ENCODE measurements around the gene TCF4.

Gene TCF4

DNA sequence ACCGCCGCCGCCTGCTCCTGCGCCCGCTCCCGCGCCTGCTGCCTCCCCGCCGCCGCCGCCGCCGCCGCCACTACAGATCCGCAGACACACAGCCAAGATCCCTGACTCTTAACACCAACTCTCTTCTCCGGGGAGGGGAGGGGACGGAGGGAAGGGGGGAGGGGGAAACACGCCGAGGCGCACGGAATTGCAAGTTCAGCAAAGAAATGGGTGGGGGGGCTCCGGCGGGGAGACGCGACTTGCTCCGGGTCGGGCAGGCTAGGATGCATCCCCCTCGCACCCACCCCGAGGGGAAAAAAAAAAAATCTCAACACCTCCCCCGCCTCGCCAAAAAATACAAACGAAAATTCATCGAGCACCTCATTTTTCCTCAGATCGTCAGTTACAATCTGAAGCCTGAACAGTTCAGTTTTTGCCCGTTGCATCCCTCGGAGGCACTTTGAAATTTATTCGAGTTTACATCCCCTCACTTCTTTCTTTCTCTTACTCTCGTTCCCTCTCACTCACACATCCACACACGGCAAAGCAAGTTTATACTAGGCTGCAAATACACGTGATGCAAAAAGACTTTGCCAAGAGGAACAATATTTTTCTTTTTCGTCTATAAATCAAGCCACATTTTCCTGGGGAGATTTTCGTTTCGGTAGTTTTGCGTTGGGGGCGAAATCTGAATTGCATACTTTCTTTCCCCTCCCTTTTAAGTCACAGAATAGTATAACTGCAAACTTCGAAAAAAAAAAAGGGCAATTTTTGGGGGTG is at the start of gene TCF4:
Gene TCF4, minus strand, starts transcription at position 82 of the 759 bp plus-strand sequence. CDS start 1,076 bp downstream, outside the sequence.
- DNase-seq: no peak

DNA sequence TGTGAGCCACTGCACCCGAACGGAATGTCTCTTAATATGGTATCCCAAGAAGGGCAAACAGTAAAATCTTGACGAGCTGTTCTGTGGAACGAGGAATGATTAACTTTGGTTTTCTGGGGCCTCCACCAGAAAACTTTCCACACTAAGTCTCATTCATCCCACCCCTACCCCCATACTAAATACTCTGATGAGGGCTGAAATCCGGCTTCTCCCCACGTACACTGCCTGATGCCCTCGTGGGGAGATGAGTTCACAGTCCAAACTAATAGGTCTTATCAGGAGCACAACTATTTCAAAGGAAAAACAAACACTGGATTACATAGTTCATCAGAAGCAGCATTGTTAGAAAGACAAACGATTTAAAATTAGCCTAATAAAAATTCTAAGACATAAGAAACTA is 49.2 kb upstream of the TCF4 start:
- no peak for DNase-seq

DNA sequence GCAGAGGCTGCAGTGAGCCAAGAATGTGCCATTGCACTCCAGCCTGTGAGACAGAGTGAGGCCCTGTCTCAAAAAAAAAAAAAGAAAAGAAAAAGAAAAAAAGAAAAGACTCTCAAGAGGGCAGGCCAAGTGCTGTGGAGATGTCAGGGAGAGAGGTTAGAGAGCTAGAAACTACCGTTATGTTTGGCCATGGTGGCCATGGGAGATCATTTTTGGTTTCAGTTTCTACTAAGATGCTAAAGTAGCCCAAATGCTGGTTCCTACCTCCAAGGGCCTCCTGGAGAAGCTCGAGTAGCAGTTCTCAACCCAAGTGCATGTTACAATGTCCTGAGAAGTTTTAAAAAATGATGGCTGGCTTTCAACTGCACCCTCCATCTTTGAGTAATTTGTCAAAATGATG is 47.4 kb upstream of the TCF4 start:
- DNase-seq: no peak

DNA sequence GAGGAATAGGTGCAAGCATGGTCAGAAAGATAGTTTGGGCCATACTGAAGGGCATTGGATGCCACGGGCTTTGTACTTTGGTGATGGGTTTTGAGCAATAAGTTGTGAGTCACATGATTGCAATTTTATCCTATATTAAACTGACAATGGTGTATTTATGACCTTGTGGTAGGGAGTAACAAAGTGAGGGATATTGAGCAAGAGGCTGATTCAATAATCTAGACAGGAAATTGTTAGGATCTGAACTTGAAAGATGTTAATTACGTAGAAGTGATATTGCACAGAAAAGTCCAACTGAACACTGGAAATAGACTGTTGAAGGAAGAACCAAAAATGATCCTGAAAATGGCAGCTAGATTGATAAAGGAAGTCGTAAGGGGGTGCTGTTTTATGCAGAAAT is 46.6 kb upstream of the TCF4 start:
- no peak for DNase-seq

DNA sequence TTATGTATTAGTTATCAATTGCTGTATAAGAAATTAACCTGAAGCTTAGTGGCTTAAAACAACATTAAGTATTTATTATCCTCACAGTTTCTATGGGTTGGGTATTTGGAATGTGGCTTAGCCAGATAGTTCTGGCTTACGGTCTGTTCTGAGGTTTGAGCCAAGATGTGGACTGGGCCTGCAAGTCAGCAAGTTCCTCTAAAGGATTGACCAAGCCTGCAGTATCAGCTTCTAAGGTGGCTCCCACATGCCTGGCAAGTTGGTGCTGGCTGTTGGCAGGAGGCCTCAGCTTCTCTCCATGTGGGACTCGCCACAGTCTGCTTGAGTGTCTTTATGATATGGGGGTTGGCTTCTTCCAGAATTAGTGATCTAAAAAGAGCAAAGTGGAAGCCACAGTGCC is 45.0 kb upstream of the TCF4 start:
- DNase-seq: no peak

DNA sequence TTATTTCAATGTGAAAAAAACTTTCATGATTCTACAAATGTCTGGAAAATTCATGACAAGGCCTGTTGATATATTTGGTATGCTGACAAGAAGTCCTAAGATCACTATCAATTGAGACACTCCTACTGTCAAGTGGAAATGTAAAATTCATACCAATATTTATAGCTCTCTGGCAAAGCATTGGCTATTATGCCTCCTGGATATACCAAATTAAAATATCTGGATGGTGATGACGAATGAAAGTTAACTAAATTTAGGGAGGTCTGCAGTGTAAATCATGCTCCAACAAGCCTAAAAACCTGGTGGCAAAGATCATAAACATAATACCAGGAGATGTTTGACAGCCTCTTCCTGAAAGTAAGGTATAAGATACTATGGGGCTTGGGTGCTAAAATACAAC is 41.1 kb upstream of the TCF4 start:
- no peak for DNase-seq

DNA sequence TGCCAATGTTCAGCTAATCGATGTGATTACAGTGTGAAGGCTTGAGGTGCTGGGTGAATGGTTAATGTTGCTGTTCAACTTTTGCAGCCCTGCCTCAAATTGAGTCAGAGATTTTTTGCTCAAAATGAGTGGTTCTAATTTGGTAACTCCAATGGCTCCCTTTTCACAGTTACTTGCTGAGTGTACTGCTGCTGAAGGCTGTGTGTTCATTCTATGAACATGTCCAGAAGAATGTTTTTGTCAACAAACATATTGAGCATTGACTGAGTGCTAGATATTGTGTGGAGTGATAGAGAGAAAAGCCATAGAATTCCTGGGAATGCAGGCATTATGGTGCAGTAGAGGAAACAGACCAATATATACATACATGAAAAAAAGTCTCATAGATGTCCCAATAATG is 39.0 kb upstream of the TCF4 start:
- DNase-seq: no peak

DNA sequence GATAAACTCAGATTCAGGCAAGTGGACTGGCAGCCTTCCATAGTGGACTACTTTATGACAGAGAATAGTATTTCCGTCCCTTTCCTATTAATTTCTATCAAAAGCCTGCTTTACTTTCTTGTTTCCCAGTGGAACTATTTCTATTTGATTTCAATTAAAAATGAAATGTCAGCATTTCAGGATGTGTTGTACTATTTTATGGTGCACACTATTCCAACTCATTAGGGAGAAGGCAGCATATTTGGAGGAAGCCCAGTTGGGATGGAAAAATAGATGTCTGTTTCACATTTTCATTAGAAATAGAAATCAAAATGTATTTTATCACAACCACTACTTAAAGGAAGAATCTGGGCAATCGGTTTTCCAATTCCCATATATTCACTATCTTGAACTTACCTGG is 37.9 kb upstream of the TCF4 start:
- DNase-seq: no peak

DNA sequence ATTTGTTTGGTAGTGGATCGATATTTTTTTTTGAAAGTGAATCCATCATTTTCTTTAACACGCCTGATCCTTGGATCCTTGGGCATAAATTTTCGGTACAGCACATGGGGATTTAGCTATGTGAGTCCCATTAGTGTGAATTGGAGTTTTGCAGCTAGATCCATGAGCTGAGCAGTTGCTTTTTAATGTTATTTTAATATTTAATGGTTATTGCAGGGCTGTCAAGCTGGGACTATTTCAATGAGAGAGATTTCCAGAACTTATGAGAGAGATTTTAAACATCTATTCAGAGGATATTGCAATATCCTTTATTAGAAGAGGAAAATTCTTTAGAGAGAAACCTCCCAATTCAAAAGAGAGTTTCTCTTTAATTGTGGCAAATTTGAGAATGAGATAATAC is 35.6 kb upstream of the TCF4 start:
- DNase-seq: no peak

DNA sequence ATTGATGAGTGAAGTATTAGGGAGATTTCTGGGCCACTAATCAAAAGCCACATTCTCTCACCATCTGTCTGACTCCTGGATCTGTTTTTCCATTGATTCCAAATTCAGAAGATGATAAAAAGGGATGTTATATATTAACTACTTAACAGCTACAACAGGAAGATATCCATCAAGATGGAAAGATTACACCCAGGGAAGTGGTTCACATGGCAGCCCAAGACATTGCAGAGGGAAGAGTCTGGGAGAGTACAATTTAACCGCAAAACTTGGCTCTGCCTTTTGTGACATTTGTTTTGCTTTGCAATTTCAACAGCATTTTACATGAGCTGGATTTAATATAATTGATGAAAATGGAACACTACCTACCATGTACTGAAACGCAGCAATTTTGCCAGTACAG is 22.5 kb upstream of the TCF4 start:
- DNase-seq: no peak

DNA sequence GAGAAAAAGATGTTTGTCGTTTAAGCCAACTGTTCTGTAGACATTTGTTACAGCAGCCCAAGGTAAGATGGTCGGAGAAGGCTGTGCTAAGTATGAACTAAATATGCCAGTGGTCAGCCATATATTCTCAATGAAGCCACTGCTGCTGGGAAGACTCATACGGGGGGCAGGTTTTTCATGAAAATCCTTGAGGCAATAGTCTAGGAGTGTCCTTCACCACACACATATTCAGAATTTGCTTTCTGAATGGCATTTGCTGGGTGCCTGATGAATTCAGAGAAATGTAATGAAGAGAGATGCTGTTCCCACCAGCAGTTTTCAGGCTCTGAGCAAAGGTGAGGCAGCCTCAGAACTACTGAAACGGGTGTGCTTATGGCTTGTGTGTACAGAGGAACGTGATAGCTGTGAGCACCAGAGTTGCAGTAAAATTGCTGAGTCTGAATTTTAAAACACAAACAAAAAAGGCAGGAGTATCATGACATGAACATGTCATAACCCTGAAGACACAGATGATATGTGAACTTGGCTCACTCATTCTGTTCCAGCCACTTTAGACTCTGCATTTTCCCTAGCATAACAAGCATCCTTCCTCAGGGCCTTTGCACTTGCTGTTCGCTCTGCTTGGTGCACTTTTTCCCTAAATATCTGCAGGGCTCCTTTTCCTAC is 21.3 kb upstream of the TCF4 start:
- no peak for DNase-seq

DNA sequence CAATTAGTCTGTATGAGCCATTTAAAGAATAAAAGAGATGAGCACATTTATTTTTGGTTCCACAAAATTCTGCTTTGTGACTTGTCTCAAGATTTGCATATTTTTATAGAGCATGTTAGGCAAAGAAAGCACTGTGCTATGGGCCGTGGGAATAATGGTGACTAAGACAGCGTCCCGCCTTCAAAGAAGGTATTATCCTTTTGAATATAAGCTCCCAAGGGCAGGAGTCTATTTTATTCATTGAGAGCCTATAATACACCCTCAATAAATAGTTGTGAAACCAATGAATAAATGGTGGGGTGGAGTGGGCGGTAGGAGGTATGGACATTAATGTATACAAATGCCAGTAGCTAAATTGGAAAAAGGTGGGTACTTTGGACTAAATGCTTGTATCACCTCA is 20.5 kb upstream of the TCF4 start:
- DNase-seq: no peak

DNA sequence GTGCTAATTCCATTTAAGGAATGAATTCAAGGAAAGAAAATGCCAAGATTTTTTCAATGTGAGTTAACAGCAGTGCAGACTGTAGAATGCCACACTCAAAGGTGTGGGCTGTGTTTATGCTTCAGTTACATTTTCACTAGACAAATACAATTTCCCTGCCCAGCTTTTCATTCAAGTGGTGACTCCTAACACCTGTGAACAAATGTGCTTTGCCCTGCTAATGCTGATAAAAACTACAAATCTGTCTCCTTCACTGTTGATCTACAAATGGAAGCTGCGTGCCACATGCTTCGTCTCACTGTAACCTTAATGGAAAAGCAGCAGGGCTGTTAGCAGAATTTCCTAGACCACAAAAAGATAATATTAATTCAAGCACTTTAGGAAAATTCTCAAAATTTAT is 19.8 kb upstream of the TCF4 start:
- DNase-seq: no peak

DNA sequence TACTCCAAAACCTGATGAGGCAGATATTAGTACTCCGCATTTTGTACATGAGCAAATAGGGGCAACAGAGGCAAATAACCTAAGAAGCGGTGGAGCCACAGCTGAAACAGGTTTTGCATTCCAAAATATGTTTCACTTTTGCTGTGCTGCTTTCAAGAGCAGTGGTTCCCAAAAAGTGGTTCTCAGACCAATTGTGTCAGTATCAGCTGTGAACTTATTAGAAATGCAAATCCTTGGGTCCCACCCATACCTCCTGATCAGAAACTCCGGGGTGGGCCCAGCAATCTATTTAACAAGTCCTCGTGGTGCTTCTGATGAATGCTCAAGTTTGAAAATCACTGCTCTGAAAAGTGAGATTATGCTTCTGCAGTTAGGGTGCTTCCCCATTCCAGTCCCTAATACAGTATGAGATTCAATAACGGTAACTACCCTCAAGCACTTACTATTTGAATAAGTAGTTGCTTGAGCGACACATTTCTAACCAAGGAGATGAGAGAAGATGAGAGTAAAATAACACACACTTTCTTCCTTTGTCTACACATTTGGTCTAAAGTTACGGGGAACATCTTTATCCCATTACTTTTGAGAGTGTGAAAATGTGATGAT is 17.8 kb upstream of the TCF4 start:
- no peak for DNase-seq

DNA sequence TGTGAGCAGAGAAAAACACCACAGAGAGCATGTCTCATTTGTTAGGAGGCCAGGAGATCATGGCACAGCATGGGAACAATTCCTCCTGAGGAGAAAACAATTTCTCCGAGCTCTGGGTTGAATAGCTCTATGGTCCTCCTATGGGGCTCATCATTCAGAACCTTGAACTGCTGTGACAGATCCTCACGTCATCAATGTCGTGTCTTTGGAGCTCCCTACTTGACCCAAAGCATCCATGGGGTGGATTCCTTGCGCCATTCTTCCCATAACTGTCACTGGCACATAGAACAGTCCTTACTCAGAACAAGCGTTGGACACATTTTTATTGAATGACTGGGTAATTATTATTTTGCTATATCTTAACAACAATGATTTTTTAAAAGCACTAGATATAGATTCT is 15.8 kb upstream of the TCF4 start:
- no peak for DNase-seq

DNA sequence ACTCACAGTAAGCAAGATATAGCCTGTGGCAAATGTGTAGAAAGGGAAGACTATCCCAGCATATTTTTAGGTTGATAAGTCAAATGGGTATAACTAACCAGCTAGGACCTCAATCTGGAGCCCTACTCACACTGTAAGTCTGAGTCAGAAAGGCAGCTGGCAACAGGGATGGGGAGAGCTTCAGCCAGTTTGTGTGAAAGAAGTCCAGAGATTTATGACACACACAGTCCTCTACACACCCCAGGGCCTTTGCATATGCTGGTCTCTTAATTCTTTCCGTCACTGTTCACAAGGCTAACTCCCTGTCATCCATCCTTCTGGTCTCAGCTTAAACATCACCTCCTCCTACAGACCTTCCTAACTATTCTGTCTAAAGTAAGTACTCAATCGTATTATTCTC is 5.9 kb upstream of the TCF4 start:
- no peak for DNase-seq

DNA sequence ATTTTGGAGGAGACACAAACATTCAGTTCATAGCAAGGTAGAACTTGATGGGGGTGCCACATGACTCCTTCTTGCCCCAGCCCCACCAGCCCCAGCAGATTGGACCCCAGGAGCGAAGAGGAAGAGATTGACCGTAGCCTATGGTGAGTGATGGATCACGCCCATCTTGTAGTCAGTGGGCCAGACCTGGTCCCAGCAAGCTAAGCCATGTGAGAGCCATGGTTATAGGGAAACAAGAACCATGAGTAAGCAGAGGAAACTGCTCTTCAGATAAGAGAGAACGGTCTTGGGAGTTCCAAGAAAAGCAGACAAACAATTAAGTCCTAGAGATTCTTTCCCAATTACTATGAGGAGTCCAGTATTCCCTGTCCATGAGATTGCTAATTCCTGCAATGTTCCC is 4.6 kb upstream of the TCF4 start:
- DNase-seq: no peak

DNA sequence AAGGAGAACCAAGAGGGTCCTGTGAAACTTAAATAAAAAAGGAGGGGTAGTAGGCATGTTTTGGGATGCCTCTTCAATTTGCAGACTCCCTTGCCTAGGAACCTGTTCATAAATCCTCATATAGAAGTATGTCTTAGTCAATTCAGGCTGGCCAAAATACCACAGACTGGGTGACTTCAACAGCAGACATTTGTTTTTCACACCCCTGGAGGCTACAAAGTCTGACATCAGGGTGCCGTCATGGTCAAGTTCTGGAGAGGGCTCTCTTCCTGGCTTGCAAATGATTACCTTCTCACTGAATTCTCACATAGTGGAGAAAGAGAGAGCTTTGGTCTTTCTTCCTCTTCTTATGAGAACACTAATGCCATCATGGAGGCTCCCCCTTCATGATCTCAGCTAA is 4.1 kb upstream of the TCF4 start:
- DNase-seq: no peak

DNA sequence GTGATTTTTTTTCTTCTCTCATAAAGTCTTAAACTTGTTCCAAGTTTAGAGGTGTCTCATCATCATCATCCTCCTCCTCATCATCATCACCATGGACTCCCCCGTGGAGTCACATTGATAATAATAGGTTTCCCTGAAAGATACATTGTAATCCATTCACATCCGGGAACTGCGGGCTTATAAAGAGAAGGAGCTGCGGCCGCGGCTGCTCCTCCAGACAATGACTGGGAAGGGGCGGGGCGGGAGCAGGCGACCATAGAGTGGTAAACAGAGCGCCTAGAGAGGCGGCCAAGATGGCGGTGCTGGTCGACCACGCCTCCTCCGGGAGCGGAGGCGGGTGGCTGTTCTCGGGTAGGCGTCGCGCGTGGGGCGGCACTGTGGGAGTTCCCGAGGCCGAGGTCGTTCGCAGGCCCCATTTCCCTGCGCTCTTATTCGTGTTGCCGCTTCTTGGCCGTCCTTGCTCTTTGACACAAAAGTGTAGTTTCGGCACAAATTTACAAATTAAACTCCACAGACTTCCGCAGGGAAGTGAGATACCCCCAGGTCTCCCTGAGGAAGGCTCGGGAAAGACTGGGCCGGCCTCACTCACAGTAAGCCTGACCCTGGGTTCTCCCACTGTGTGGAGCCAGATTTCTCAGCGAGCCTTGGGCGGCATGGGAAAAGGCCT is 1.8 kb upstream of the TCF4 start:
- peak; percentile 81 for DNase-seq

DNA sequence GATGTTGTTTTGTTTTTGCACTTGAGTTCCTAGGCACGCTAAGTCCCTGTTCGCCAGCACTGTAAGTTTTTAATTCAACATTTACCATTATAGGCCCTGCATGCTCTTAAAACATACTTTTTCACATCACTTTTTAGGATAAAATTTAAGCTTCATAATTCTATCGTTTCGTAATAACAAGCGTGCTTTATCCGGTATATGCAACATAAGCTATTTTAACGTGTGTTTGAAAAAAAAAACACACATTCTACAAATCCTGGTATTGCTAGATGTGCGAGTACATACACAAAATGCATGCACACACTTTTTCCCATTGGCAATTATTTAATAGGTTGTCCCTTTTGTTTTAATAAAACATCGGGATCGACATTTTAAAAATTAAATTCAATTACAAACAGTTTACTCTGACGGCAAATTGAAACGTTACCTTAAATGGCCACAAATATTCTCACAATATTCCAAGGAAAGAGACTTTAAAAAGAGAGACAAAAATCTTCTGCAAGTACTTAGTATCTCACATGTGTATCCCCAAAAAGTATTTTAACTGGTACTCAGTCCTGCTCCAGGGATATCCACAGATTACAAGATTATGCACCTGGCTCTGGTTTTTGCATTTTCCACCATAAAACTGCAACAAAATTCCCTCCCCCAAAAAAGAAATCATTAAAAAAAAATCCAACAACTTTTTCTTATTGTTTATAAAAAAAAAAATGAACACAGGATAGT is 1.0 kb upstream of the TCF4 start:
- no peak for DNase-seq

DNA sequence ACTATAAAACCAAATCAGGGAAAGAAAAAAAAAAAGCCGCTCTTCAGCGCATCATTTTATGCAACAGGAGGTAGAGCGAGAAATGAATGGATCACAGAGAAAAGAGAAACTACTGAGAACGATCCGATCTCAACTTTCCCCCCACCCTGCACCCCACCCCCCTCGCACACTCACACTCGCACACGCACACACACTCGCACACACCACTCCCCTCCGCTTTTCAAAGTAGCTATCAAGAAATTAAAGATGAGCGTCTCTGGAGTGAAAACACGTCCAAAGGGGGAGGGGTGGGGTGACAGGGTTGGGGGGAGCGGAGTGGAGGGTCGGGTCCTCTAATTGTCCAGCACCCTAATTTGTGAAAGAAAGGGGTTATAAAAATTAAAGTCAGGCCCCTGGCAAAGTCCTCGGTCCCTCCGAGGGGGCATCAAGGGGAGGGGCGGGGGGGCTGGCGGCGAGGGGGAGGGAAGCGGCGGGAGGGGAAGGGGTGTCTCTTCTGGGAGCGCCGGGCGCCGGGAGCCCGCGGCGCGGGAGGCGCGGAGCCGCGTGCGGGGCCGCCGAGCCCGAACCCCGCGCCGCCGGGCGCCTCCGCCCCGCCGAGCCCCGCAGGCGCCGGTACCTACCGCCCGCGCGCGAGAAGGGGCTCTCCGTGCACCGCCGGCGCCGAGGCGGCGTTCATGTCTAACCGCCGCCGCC is 428 bp downstream of the TCF4 start:
- no peak for DNase-seq

DNA sequence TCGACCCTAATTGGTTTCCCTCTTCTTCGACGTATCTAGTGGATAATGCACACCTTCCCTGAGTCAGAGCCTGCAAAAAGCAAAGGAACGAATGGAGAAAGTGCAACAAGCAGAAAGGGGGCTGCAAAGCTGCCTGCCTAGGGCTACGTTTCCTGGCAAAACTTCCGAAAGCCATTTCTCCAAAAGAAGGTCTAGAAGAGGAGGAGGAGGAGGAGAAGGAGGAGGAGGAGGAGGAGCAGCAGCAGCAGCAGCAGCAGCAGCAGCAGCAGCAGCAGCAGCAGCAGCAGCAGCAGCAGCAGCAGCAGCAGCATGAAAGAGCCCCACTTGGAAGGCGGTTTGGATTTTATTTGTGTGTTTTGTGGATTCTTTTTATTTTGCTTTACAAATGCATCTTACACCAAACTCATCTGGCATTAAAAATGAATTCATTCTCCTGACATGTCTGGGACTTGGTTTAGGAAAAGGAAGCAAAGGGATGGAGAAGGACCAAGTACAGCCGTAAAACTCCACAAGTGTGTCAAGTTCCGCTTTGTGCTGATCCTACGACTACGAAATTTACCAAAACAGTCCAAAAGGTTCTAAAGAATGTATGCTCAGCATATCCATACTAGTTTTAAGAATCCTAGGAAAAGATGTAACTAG is 2.0 kb downstream of the TCF4 start:
- DNase-seq: no peak

Data from NCI-H2029 (cell line).